ENCODE results near the gene PTCHD4.
A peak's percentile ranks its signal among the peaks of the same experiment; 100 is the strongest.

The PTCHD4 gene

GRCh38 chr6:48071833-48072232 lies 39.2 kb downstream of the PTCHD4 start:
- H3K4me1 ChIP-seq (ENCODE audit: control insufficient read depth in 1 of 2, insufficient read depth in 2 of 2, low read length in 2 of 2) = peaks cover 0 to 7% of the 10 kb centered on the region in 2 donors
- no peak overlapping the region for H3K27ac ChIP-seq (ENCODE audit: low read length)
- no peak overlapping the region for H3K4me3 ChIP-seq (ENCODE audit: low read depth in 1 of 2, low read length in 2 of 2)

GRCh38 chr6:48069280-48069679 lies 41.7 kb downstream of the PTCHD4 start:
- H3K9me3 ChIP-seq (ENCODE audit: control insufficient read depth in 1 of 2, low read length in 2 of 2) = no peaks in the 10 kb centered on the region
- peak overlapping the region in 1 of 2 donors; percentile 57 for H3K4me3 ChIP-seq (ENCODE audit: low read depth in 1 of 2, low read length in 2 of 2)
- H3K36me3 ChIP-seq (ENCODE audit: control insufficient read depth in 1 of 2, insufficient read depth in 2 of 2, low read length in 2 of 2) = no peaks in the 10 kb centered on the region
- H3K27ac ChIP-seq (ENCODE audit: low read length) = no peak overlapping the region
- peaks cover 3% of the 10 kb centered on the region for H3K27me3 ChIP-seq (ENCODE audit: low read depth, low read length)
- H3K4me1 ChIP-seq (ENCODE audit: control insufficient read depth in 1 of 2, insufficient read depth in 2 of 2, low read length in 2 of 2) = peaks cover 0 to 7% of the 10 kb centered on the region in 2 donors

More at GRCh38 chr6:48071833-48072232, 39.2 kb downstream of the PTCHD4 start:
- Histone ChIP-seq H3K9me3 (ENCODE audit: control insufficient read depth in 1 of 2, low read length in 2 of 2) (no peaks in the 10 kb centered on the region), H3K27me3 (ENCODE audit: low read depth, low read length) (peaks cover 3% of the 10 kb centered on the region), H3K36me3 (ENCODE audit: control insufficient read depth in 1 of 2, insufficient read depth in 2 of 2, low read length in 2 of 2) (no peaks in the 10 kb centered on the region)

GRCh38 chr6:48068278-48069251 lies 42.4 kb downstream of the PTCHD4 start:
- Histone ChIP-seq H3K4me3 (ENCODE audit: low read depth in 1 of 2, low read length in 2 of 2) (peak overlapping the region in 1 of 2 donors; percentile 57), H3K36me3 (ENCODE audit: control insufficient read depth in 1 of 2, insufficient read depth in 2 of 2, low read length in 2 of 2) (no peaks in the 10 kb centered on the region), H3K27ac (ENCODE audit: low read length) (no peak overlapping the region), H3K9me3 (ENCODE audit: control insufficient read depth in 1 of 2, low read length in 2 of 2) (no peaks in the 10 kb centered on the region), H3K4me1 (ENCODE audit: control insufficient read depth in 1 of 2, insufficient read depth in 2 of 2, low read length in 2 of 2) (peaks cover 0 to 7% of the 10 kb centered on the region in 2 donors), H3K27me3 (ENCODE audit: low read depth, low read length) (peaks cover 3% of the 10 kb centered on the region)

GRCh38 chr6:48067886-48068277 lies 43.1 kb downstream of the PTCHD4 start:
- peaks cover 3% of the 10 kb centered on the region for H3K27me3 ChIP-seq (ENCODE audit: low read depth, low read length)
- peaks cover 0 to 7% of the 10 kb centered on the region in 2 donors for H3K4me1 ChIP-seq (ENCODE audit: control insufficient read depth in 1 of 2, insufficient read depth in 2 of 2, low read length in 2 of 2)
- H3K36me3 ChIP-seq (ENCODE audit: control insufficient read depth in 1 of 2, insufficient read depth in 2 of 2, low read length in 2 of 2) = no peaks in the 10 kb centered on the region
- peak overlapping the region in 1 of 2 donors; percentile 57 for H3K4me3 ChIP-seq (ENCODE audit: low read depth in 1 of 2, low read length in 2 of 2)
- H3K27ac ChIP-seq (ENCODE audit: low read length) = no peak overlapping the region
- no peaks in the 10 kb centered on the region for H3K9me3 ChIP-seq (ENCODE audit: control insufficient read depth in 1 of 2, low read length in 2 of 2)

GRCh38 chr6:48067148-48067712 lies 43.8 kb downstream of the PTCHD4 start:
- H3K4me1 ChIP-seq (ENCODE audit: control insufficient read depth in 1 of 2, insufficient read depth in 2 of 2, low read length in 2 of 2) = peaks cover 0 to 7% of the 10 kb centered on the region in 2 donors
- H3K4me3 ChIP-seq (ENCODE audit: low read depth in 1 of 2, low read length in 2 of 2) = no peak overlapping the region
- H3K27ac ChIP-seq (ENCODE audit: low read length) = no peak overlapping the region
- H3K27me3 ChIP-seq (ENCODE audit: low read depth, low read length) = peaks cover 3% of the 10 kb centered on the region
- H3K36me3 ChIP-seq (ENCODE audit: control insufficient read depth in 1 of 2, insufficient read depth in 2 of 2, low read length in 2 of 2) = no peaks in the 10 kb centered on the region
- H3K9me3 ChIP-seq (ENCODE audit: control insufficient read depth in 1 of 2, low read length in 2 of 2) = no peaks in the 10 kb centered on the region

- Histone ChIP-seq H3K27me3 (ENCODE audit: low read depth, low read length) (no peaks in the 10 kb centered on the region), H3K9me3 (ENCODE audit: control insufficient read depth in 1 of 2, low read length in 2 of 2) (no peaks in the 10 kb centered on the region), H3K4me3 (ENCODE audit: low read depth in 1 of 2, low read length in 2 of 2) (no peak overlapping the region), H3K36me3 (ENCODE audit: control insufficient read depth in 1 of 2, insufficient read depth in 2 of 2, low read length in 2 of 2) (no peaks in the 10 kb centered on the region), H3K4me1 (ENCODE audit: control insufficient read depth in 1 of 2, insufficient read depth in 2 of 2, low read length in 2 of 2) (no peaks in the 10 kb centered on the region), H3K27ac (ENCODE audit: low read length) (no peak overlapping the region)
These were observed 49.6 kb downstream of the PTCHD4 start for GRCh38 chr6:48061265-48061990.
